HL-60 (cell line): ENCODE results near the gene IL17D.

Experiments
- DNase-seq, 2 experiments: peaks; one replicate each; pipeline ENCODE4 v3.0.0-alpha.2; 2010 to 2020; ENCODE audit warnings: low read depth in 1 of 2, low spot score in 1 of 2
- H3K27ac ChIP-seq: fragments of 250-450 bp; sonication (Bioruptor Pico); replicated peaks from 2 replicates; pipeline ENCODE4 v1.5.1; 2020; ENCODE audit warnings: mild to moderate bottlenecking, moderate library complexity
- H3K27me3 ChIP-seq: fragments of 250-450 bp; sonication (Bioruptor Pico); 2 replicates; pipeline ENCODE4 v1.5.1; 2021; ENCODE audit warnings: mild to moderate bottlenecking, moderate library complexity; ENCODE audit not compliant: insufficient read depth, poor library complexity, severe bottlenecking
- H3K4me3 ChIP-seq: replicated peaks from 2 replicates; pipeline ENCODE4 v1.5.1; 2011; ENCODE audit warnings: mild to moderate bottlenecking, control low read depth, low read length; ENCODE audit not compliant: insufficient read depth
- GABPA ChIP-seq: IDR thresholded peaks from 2 replicates; pipeline ENCODE4 v1.6.1; 2012; ENCODE audit warnings: low read depth
- POLR2AphosphoS5 ChIP-seq: IDR thresholded peaks from 2 replicates; pipeline ENCODE4 v1.6.1; 2012; ENCODE audit warnings: low read depth
- SPI1 ChIP-seq: IDR thresholded peaks from 2 replicates; pipeline ENCODE4 v1.6.1; 2012; ENCODE audit warnings: low read depth, mild to moderate bottlenecking, borderline replicate concordance
- TF ChIP-seq, protein P1 (sequence below): IDR thresholded peaks from 2 replicates; pipeline ENCODE4 v1.6.1; 2012; ENCODE audit warnings: low read depth; ENCODE audit not compliant: insufficient replicate concordance
- TF ChIP-seq, protein P2 (sequence below): IDR thresholded peaks from one replicate; pipeline ENCODE4 v1.5.1; 2011; ENCODE audit warnings: low read length, control low read depth, inconsistent platforms; ENCODE audit not compliant: insufficient read depth

IL17D gene

DNA sequence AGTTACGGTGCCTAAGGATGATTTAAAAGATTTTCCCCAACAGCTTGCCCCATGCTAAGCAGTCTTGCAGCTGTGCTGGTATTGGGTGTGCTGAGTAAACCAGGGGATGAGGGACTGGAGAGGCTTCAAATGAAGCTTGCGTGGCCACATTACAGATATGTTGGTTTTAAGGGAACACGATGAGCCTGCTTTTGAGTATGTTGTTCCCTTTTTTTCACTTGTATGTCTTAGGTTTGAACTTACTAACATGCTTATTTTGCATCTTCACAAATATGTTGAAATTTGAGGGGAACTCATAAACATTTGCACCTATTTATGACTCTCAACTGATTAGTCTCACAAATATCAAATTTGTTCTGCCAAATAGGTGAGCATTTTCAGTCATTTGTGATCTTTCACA, 2.0 kb upstream of the IL17D start:
- Histone ChIP-seq H3K27me3 (no peaks in the 10 kb centered on the region), H3K27ac (no peak overlapping the region), H3K4me3 (no peak overlapping the region)
- DNase-seq: no peak
- TF ChIP-seq GABPA (no peak), SPI1 (no peak), POLR2AphosphoS5 (no peak)
- TF ChIP-seq, protein P1, sequence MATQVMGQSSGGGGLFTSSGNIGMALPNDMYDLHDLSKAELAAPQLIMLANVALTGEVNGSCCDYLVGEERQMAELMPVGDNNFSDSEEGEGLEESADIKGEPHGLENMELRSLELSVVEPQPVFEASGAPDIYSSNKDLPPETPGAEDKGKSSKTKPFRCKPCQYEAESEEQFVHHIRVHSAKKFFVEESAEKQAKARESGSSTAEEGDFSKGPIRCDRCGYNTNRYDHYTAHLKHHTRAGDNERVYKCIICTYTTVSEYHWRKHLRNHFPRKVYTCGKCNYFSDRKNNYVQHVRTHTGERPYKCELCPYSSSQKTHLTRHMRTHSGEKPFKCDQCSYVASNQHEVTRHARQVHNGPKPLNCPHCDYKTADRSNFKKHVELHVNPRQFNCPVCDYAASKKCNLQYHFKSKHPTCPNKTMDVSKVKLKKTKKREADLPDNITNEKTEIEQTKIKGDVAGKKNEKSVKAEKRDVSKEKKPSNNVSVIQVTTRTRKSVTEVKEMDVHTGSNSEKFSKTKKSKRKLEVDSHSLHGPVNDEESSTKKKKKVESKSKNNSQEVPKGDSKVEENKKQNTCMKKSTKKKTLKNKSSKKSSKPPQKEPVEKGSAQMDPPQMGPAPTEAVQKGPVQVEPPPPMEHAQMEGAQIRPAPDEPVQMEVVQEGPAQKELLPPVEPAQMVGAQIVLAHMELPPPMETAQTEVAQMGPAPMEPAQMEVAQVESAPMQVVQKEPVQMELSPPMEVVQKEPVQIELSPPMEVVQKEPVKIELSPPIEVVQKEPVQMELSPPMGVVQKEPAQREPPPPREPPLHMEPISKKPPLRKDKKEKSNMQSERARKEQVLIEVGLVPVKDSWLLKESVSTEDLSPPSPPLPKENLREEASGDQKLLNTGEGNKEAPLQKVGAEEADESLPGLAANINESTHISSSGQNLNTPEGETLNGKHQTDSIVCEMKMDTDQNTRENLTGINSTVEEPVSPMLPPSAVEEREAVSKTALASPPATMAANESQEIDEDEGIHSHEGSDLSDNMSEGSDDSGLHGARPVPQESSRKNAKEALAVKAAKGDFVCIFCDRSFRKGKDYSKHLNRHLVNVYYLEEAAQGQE: no peak
- TF ChIP-seq, protein P2, sequence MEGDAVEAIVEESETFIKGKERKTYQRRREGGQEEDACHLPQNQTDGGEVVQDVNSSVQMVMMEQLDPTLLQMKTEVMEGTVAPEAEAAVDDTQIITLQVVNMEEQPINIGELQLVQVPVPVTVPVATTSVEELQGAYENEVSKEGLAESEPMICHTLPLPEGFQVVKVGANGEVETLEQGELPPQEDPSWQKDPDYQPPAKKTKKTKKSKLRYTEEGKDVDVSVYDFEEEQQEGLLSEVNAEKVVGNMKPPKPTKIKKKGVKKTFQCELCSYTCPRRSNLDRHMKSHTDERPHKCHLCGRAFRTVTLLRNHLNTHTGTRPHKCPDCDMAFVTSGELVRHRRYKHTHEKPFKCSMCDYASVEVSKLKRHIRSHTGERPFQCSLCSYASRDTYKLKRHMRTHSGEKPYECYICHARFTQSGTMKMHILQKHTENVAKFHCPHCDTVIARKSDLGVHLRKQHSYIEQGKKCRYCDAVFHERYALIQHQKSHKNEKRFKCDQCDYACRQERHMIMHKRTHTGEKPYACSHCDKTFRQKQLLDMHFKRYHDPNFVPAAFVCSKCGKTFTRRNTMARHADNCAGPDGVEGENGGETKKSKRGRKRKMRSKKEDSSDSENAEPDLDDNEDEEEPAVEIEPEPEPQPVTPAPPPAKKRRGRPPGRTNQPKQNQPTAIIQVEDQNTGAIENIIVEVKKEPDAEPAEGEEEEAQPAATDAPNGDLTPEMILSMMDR: no peak

DNA sequence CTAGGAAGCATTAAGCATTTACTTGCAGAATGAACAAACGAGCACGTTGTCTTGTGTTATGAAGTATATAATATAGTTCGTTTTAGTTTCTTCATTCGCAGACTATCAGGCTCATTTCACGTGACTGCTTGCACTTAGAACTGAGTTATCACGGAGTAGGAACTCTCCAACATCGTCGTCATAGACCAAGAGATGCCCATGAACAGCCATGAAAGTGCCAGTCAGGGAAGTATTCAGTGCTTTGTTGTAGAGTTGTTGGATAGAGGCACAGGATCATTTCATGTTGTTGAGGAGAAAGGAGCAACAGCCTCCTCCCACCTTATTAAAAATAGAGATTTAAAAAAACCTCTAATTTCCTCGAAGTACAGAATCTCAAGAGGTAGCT, 977 bp upstream of the IL17D start:
- TF ChIP-seq GABPA (no peak), SPI1 (no peak), POLR2AphosphoS5 (no peak)
- TF ChIP-seq, protein P2: no peak
- TF ChIP-seq, protein P1: no peak
- Histone ChIP-seq H3K27ac (no peak overlapping the region), H3K4me3 (peak overlapping the region; percentile 73), H3K27me3 (no peaks in the 10 kb centered on the region)
- no peak for DNase-seq

- no peak for TF ChIP-seq POLR2AphosphoS5
- TF ChIP-seq, protein P1: no peak
- TF ChIP-seq, protein P2: no peak
- no peak for TF ChIP-seq SPI1
- TF ChIP-seq GABPA: no peak
- Histone ChIP-seq H3K4me3 (peak overlapping the region; percentile 73), H3K27ac (no peak overlapping the region), H3K27me3 (no peaks in the 10 kb centered on the region)
- peak; percentile 55 to 72 for DNase-seq
Measured at GRCh38 chr13:20703780-20704458, 420 bp downstream of the IL17D start.
